Glutamatergic neuron (in vitro differentiated cells): ENCODE measurements around the gene SFR1. TPM values are rescaled to one million over a fixed set of nuclear protein-coding genes. Genes with fewer than 3 reads are reported as not detected.

Experiments
- DNase-seq: peaks from one replicate; pipeline ENCODE4 v3.0.0; 2022
- H3K27ac Mint-ChIP-seq: one replicate; pipeline ENCODE4 v1.8.0; 2020; ENCODE audit warnings: mild to moderate bottlenecking, mixed read lengths, inconsistent platforms; ENCODE audit not compliant: unreplicated experiment
- H3K27me3 Mint-ChIP-seq: one replicate; pipeline ENCODE4 v1.8.0; 2020; ENCODE audit warnings: mild to moderate bottlenecking, moderate library complexity, mixed read lengths, inconsistent platforms; ENCODE audit not compliant: unreplicated experiment
- H3K36me3 Mint-ChIP-seq: one replicate; pipeline ENCODE4 v1.8.0; 2020; ENCODE audit warnings: mild to moderate bottlenecking, mixed read lengths, inconsistent platforms; ENCODE audit not compliant: unreplicated experiment
- H3K4me1 Mint-ChIP-seq: one replicate; pipeline ENCODE4 v1.8.0; 2020; ENCODE audit warnings: mild to moderate bottlenecking, low read depth, mixed read lengths, inconsistent platforms; ENCODE audit not compliant: unreplicated experiment
- H3K4me3 Mint-ChIP-seq: one replicate; pipeline ENCODE4 v1.8.0; 2020; ENCODE audit warnings: mild to moderate bottlenecking, mixed read lengths, inconsistent platforms; ENCODE audit not compliant: unreplicated experiment
- H3K9me3 Mint-ChIP-seq: one replicate; pipeline ENCODE4 v1.8.0; 2020; ENCODE audit warnings: mild to moderate bottlenecking, moderate library complexity, mixed read lengths, inconsistent platforms; ENCODE audit not compliant: unreplicated experiment
- long read RNA-seq: library from polyadenylated mRNA; unstranded; transcript quantifications from one replicate; pipeline ENCODE4 v2.0.0, GENCODE V29; 2020; ENCODE audit not compliant: unreplicated experiment
- total RNA-seq: library from RNA; stranded (reverse); fragmentation: NEBNext Ultra II Directional; extraction: Animal tissue kit (Norgen Biotek cat#: 25700); gene quantifications from one replicate; pipeline ENCODE4 v1.2.1, GENCODE V29; 2021; ENCODE audit not compliant: unreplicated experiment
- TF ChIP-seq, protein P1 (sequence below): fragments of 200-600 bp; sonication (generic); IDR thresholded peaks from one replicate; pipeline ENCODE4 v1.5.0; 2021; ENCODE audit not compliant: partially characterized antibody, unreplicated experiment

SFR1 gene, protein sequence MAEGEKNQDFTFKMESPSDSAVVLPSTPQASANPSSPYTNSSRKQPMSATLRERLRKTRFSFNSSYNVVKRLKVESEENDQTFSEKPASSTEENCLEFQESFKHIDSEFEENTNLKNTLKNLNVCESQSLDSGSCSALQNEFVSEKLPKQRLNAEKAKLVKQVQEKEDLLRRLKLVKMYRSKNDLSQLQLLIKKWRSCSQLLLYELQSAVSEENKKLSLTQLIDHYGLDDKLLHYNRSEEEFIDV
- 4.7 TPM for total RNA-seq
- long read RNA-seq, partial matches to known transcripts, result 0 of 5 reads
- long read RNA-seq, other reads (novel, unspliced or antisense), result 1 of 5 reads

DNA sequence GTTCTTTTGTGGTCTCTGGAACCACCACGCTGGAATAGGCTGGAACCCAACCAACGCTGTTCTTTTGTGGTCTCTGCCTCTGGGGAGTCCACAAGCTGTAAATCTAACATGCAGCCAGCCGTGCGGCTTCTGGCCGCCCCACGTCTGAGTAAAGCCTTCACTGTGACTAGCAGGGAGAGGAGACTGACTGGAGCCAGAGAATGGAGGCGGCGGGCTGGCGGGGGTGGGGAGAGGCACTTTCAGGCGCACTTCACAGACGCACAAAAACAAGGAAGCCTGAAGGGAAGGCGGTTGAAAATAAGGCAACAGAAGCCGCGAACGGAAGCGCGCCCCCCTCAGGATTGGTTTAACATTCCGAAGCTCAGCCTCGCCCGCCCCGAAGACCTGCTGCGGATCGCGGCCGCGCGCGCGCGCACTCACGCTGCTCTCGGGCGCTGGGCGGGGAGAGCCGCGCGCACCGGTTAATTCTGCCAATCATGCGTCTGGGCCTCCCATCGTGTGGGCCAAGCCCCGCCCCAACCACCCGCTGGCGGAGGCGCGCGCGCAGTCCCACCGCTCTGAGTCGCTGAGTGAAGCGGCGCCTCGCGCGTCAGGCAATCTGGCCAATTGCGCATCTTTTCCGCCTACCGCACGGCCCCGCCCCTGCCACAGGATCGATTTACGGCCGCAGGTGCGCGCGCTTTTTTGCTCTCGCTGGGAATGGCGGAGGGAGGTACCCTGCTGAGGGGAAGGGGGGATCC is at the start of gene SFR1:
TSS of gene SFR1 (plus strand) at position 687 of the 740 bp plus-strand sequence. CDS start at position 700, 13 bp downstream.
- Mint-ChIP-seq H3K9me3 (peaks cover 3% of the 10 kb centered on the region), H3K27ac (peak within 1 kb of the TSS; percentile 95), H3K4me1 (no peaks in the 10 kb centered on the region), H3K27me3 (no peaks in the 10 kb centered on the region), H3K36me3 (no peaks in the 10 kb centered on the region), H3K4me3 (peak within 1 kb of the TSS; percentile 91)
- peak; percentile 99 for DNase-seq
- TF ChIP-seq, protein P1, sequence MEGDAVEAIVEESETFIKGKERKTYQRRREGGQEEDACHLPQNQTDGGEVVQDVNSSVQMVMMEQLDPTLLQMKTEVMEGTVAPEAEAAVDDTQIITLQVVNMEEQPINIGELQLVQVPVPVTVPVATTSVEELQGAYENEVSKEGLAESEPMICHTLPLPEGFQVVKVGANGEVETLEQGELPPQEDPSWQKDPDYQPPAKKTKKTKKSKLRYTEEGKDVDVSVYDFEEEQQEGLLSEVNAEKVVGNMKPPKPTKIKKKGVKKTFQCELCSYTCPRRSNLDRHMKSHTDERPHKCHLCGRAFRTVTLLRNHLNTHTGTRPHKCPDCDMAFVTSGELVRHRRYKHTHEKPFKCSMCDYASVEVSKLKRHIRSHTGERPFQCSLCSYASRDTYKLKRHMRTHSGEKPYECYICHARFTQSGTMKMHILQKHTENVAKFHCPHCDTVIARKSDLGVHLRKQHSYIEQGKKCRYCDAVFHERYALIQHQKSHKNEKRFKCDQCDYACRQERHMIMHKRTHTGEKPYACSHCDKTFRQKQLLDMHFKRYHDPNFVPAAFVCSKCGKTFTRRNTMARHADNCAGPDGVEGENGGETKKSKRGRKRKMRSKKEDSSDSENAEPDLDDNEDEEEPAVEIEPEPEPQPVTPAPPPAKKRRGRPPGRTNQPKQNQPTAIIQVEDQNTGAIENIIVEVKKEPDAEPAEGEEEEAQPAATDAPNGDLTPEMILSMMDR, result peak; percentile 73

- no peak for DNase-seq
- TF ChIP-seq, protein P1, result no peak
- Mint-ChIP-seq H3K27ac (no peak overlapping the region), H3K9me3 (peaks cover 2% of the 10 kb centered on the region), H3K4me1 (peaks cover 1% of the 10 kb centered on the region), H3K36me3 (no peaks in the 10 kb centered on the region), H3K4me3 (no peak overlapping the region), H3K27me3 (peaks cover under 1% of the 10 kb centered on the region)
These were observed 49.2 kb upstream of the SFR1 start for GRCh38 chr10:104072786-104073185.

GRCh38 chr10:104074505-104074904 is 47.5 kb upstream of the SFR1 start:
- TF ChIP-seq, protein P1, result no peak
- Mint-ChIP-seq H3K4me1 (no peaks in the 10 kb centered on the region), H3K27ac (no peak overlapping the region), H3K36me3 (no peaks in the 10 kb centered on the region), H3K27me3 (no peaks in the 10 kb centered on the region), H3K9me3 (peaks cover 2% of the 10 kb centered on the region), H3K4me3 (no peak overlapping the region)
- no peak for DNase-seq

GRCh38 chr10:104076743-104077160 is 45.2 kb upstream of the SFR1 start:
- Mint-ChIP-seq H3K9me3 (no peaks in the 10 kb centered on the region), H3K27ac (no peak overlapping the region), H3K27me3 (no peaks in the 10 kb centered on the region), H3K4me1 (no peaks in the 10 kb centered on the region), H3K36me3 (no peaks in the 10 kb centered on the region), H3K4me3 (no peak overlapping the region)
- TF ChIP-seq, protein P1, result no peak
- DNase-seq, result no peak

DNA sequence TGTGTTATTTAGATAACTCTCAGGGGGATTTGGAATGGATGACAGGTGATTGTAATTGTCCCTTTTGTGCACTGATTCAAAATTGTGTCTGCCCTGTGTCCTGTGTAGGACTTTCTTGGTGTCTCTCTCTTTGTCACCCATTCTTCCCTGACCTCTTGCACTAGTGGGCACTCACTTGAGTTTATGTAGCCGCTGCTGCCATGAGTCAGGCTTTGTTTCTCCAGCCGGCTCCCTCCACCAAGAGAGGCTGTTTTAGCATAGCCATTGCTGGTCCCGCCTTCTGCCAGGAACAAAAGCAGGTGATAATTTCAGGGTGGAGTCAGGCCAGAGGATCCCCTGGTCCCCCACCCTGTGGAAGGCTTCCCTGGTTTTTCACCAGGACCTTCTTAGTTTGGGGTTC is 44.7 kb upstream of the SFR1 start:
- Mint-ChIP-seq H3K27me3 (no peaks in the 10 kb centered on the region), H3K27ac (no peak overlapping the region), H3K4me3 (no peak overlapping the region), H3K9me3 (no peaks in the 10 kb centered on the region), H3K36me3 (no peaks in the 10 kb centered on the region), H3K4me1 (no peaks in the 10 kb centered on the region)
- DNase-seq, result no peak
- TF ChIP-seq, protein P1, result no peak
